SIG-M5 (cell line): Measurements from ENCODE around the gene YARS2.

Experiments used
- DNase-seq: peaks from one replicate; lab custom pipeline; 2025; lab: John Stamatoyannopoulos, UW

Gene YARS2

GRCh38 chr12:32755654-32756475 lies at the start of gene YARS2:
Gene YARS2 (minus strand): TSS chr12:32755897. CDS start chr12:32755874, 23 bp downstream.
- peak; percentile 89 for DNase-seq

- no peak for DNase-seq
Observed at GRCh38 chr12:32804301-32804700, 48.6 kb upstream of the YARS2 start.

- DNase-seq, result no peak
Observed at GRCh38 chr12:32801269-32801980, 45.7 kb upstream of the YARS2 start.

- DNase-seq, result no peak
Observed at GRCh38 chr12:32794281-32794680, 38.6 kb upstream of the YARS2 start.

- DNase-seq, result no peak
Observed at GRCh38 chr12:32789916-32790315, 34.2 kb upstream of the YARS2 start.

GRCh38 chr12:32789446-32789845 lies 33.7 kb upstream of the YARS2 start:
- no peak for DNase-seq

- DNase-seq, result no peak
Observed at GRCh38 chr12:32788405-32788804, 32.7 kb upstream of the YARS2 start.

GRCh38 chr12:32785557-32785956 lies 29.9 kb upstream of the YARS2 start:
- no peak for DNase-seq

GRCh38 chr12:32783029-32783428 lies 27.3 kb upstream of the YARS2 start:
- no peak for DNase-seq

- DNase-seq, result no peak
Observed at GRCh38 chr12:32780071-32780470, 24.4 kb upstream of the YARS2 start.

GRCh38 chr12:32777691-32778175 lies 22.0 kb upstream of the YARS2 start:
- no peak for DNase-seq

- no peak for DNase-seq
Observed at GRCh38 chr12:32777159-32777558, 21.5 kb upstream of the YARS2 start.

GRCh38 chr12:32776258-32776657 lies 20.6 kb upstream of the YARS2 start:
- no peak for DNase-seq

GRCh38 chr12:32773691-32774090 lies 18.0 kb upstream of the YARS2 start:
- no peak for DNase-seq

GRCh38 chr12:32770141-32770540 lies 14.4 kb upstream of the YARS2 start:
- DNase-seq, result no peak

GRCh38 chr12:32768518-32768917 lies 12.8 kb upstream of the YARS2 start:
- no peak for DNase-seq

- no peak for DNase-seq
Observed at GRCh38 chr12:32765906-32766305, 10.2 kb upstream of the YARS2 start.

- peak; percentile 22 for DNase-seq
Observed at GRCh38 chr12:32761716-32762115, 6.0 kb upstream of the YARS2 start.

GRCh38 chr12:32757157-32757556 lies 1.5 kb upstream of the YARS2 start:
- no peak for DNase-seq

- no peak for DNase-seq
Observed at GRCh38 chr12:32756476-32757066, 874 bp upstream of the YARS2 start.

GRCh38 chr12:32755051-32755653 lies 545 bp downstream of the YARS2 start:
- DNase-seq, result no peak

- no peak for DNase-seq
Observed at GRCh38 chr12:32754111-32754510, 1.6 kb downstream of the YARS2 start.
